ENCODE measurements around the gene NCOR2. TPM values are rescaled to one million over a fixed set of nuclear protein-coding genes. Genes with fewer than 3 reads are reported as not detected.

The NCOR2 gene
- total RNA-seq (2022) (325 and 348 TPM in 2 replicates), Bru-seq, nascent RNA (percentile 83 among the genes with signal in this experiment), BruChase-seq, experiment 1, labeled RNA remaining after a 6-hour chase (percentile 87 among the genes with signal in this experiment), BruChase-seq, experiment 2, labeled RNA remaining after a 2-hour chase (percentile 81 among the genes with signal in this experiment)
- long read RNA-seq, partial matches to known transcripts: 3 of 66 reads
- long read RNA-seq, other reads (novel, unspliced or antisense): 63 of 66 reads

GRCh38 chr12:124566997-124567672 lies at the start of gene NCOR2:
Gene NCOR2, minus strand, starts transcription at chr12:124567612. Its CDS starts 72,361 bp downstream, at chr12:124495251.
- H3K36me3 Mint-ChIP-seq (ENCODE audit: insufficient read depth, unreplicated experiment): peaks cover 49% of the 10 kb centered on the region
- TF ChIP-seq, protein P1, sequence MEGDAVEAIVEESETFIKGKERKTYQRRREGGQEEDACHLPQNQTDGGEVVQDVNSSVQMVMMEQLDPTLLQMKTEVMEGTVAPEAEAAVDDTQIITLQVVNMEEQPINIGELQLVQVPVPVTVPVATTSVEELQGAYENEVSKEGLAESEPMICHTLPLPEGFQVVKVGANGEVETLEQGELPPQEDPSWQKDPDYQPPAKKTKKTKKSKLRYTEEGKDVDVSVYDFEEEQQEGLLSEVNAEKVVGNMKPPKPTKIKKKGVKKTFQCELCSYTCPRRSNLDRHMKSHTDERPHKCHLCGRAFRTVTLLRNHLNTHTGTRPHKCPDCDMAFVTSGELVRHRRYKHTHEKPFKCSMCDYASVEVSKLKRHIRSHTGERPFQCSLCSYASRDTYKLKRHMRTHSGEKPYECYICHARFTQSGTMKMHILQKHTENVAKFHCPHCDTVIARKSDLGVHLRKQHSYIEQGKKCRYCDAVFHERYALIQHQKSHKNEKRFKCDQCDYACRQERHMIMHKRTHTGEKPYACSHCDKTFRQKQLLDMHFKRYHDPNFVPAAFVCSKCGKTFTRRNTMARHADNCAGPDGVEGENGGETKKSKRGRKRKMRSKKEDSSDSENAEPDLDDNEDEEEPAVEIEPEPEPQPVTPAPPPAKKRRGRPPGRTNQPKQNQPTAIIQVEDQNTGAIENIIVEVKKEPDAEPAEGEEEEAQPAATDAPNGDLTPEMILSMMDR (IDR thresholded peaks at IDR 0.05; ENCODE audit: unreplicated experiment): no peak
- no TSS peak for BruUV-seq (replicated peaks)
- intact Hi-C loops (cut with micrococcal nuclease; ENCODE audit: unreplicated experiment): loop anchor here (5.0 kb wide), 3 partner anchors 55 to 180 kb away; no protein-coding TSS in a partner anchor
- H3K4me1 Mint-ChIP-seq (ENCODE audit: low read depth, unreplicated experiment): no peaks in the 10 kb centered on the region
- H3K27ac Mint-ChIP-seq (ENCODE audit: unreplicated experiment): peak within 1 kb of the TSS; percentile 56
- no peaks in the 10 kb centered on the region for H3K27me3 Mint-ChIP-seq (ENCODE audit: unreplicated experiment)
- CTCF ChIA-PET: interaction anchor here (0.9 to 1.0 kb wide), 2 partner anchors 16 to 48 kb away, joined by 3 to 4 read pairs; no protein-coding TSS in a partner anchor
- peak; percentile 28 for DNase-seq
- peak within 1 kb of the TSS; percentile 87 for H3K4me3 Mint-ChIP-seq (ENCODE audit: low read depth, unreplicated experiment)
- H3K9me3 Mint-ChIP-seq (ENCODE audit: low read depth, unreplicated experiment): no peaks in the 10 kb centered on the region

DNA sequence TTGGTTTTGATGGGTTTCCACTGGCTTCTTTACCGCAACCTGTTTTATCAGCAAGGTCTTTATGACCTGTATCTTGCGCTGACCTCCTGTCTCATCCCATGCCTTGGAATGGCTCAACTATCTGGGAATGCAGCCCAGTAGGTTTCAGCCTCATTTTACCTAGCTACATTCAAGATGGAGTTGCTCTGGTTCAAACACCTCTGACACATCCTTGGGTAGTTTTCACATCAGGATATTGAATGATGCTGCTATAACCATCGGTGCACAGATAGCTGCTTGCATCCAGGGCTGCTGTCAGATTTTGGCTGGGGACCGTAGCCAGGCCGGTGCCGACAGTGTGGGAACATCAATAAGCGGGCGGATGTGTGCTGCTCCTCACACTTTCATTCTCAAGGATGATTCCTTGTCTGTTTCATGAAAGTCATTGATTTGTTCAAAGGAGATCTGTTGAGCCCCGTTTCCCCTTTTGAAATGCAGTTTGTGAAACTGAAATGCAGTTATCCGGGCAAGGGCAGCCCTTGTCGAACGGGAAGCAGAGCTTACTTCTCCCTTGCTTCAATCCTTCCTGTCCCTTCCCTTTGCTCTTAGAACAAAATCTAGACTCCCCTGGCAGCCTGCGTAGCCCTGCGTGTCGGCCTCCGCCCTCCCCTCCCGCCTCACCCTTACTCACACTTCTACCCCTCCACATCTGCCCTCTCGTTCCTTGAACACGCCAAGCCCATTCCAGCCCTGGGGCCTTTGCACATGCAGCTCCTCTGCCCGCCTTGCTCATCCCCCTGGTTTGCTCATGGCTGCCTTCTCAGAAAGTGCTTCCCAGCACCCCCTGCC lies 49.2 kb upstream of the NCOR2 start:
- CTCF ChIA-PET: no interaction called here
- BruUV-seq (replicated peaks): no TSS peak
- intact Hi-C loops (cut with micrococcal nuclease; ENCODE audit: unreplicated experiment): no loop called here
- DNase-seq: no peak
- no peaks in the 10 kb centered on the region for H3K27me3 Mint-ChIP-seq (ENCODE audit: unreplicated experiment)
- no peak overlapping the region for H3K27ac Mint-ChIP-seq (ENCODE audit: unreplicated experiment)
- no peak overlapping the region for H3K4me3 Mint-ChIP-seq (ENCODE audit: low read depth, unreplicated experiment)
- no peaks in the 10 kb centered on the region for H3K9me3 Mint-ChIP-seq (ENCODE audit: low read depth, unreplicated experiment)
- no peaks in the 10 kb centered on the region for H3K36me3 Mint-ChIP-seq (ENCODE audit: insufficient read depth, unreplicated experiment)
- H3K4me1 Mint-ChIP-seq (ENCODE audit: low read depth, unreplicated experiment): peaks cover 25% of the 10 kb centered on the region
- TF ChIP-seq, protein P1 (IDR thresholded peaks at IDR 0.05; ENCODE audit: unreplicated experiment): no peak

GRCh38 chr12:124614512-124615292 lies 47.3 kb upstream of the NCOR2 start:
- Mint-ChIP-seq H3K27me3 (ENCODE audit: unreplicated experiment) (no peaks in the 10 kb centered on the region), H3K36me3 (ENCODE audit: insufficient read depth, unreplicated experiment) (peaks cover 5% of the 10 kb centered on the region), H3K27ac (ENCODE audit: unreplicated experiment) (no peak overlapping the region), H3K4me1 (ENCODE audit: low read depth, unreplicated experiment) (peaks cover 24% of the 10 kb centered on the region), H3K9me3 (ENCODE audit: low read depth, unreplicated experiment) (no peaks in the 10 kb centered on the region), H3K4me3 (ENCODE audit: low read depth, unreplicated experiment) (no peak overlapping the region)
- no peak for DNase-seq
- BruUV-seq (replicated peaks): no TSS peak
- CTCF ChIA-PET: interaction anchor here (2.1 kb wide), 1 partner anchor 12 kb away, joined by 8 read pairs; no protein-coding TSS in a partner anchor
- TF ChIP-seq, protein P1 (IDR thresholded peaks at IDR 0.05; ENCODE audit: unreplicated experiment): no peak
- intact Hi-C loops (cut with micrococcal nuclease; ENCODE audit: unreplicated experiment): no loop called here

DNA sequence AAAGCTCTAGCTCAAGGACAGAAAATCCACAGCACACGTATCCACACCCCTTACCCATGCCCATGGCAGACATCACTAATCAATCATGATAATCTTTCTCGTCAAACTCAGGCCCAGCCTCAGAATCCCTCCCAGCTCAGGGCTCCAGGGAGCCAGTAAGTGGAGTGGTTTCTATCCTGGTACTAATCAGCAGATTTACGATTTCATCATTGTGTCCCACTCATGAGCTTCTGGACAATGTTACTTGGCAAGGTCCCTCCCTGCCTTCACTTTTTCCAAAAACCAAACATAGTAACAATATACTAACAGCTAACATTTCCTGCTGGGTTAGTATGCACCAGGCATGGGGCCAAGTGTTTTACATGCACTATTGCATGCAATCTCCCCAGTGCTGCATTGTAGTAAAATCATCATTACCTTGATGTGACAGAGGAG lies 45.8 kb upstream of the NCOR2 start:
- Mint-ChIP-seq H3K9me3 (ENCODE audit: low read depth, unreplicated experiment) (no peaks in the 10 kb centered on the region), H3K27ac (ENCODE audit: unreplicated experiment) (no peak overlapping the region), H3K36me3 (ENCODE audit: insufficient read depth, unreplicated experiment) (peaks cover 18% of the 10 kb centered on the region), H3K4me1 (ENCODE audit: low read depth, unreplicated experiment) (peaks cover 39% of the 10 kb centered on the region), H3K4me3 (ENCODE audit: low read depth, unreplicated experiment) (no peak overlapping the region), H3K27me3 (ENCODE audit: unreplicated experiment) (no peaks in the 10 kb centered on the region)
- CTCF ChIA-PET: interaction anchor here (2.1 kb wide), 1 partner anchor 13 kb away, joined by 8 read pairs; no protein-coding TSS in a partner anchor
- BruUV-seq (replicated peaks): no TSS peak
- intact Hi-C loops (cut with micrococcal nuclease; ENCODE audit: unreplicated experiment): no loop called here
- peak; percentile 47 for DNase-seq
- TF ChIP-seq, protein P1 (IDR thresholded peaks at IDR 0.05; ENCODE audit: unreplicated experiment): no peak

Data from Calu3 (cell line).